HG03175 (cell line): Measurements from ENCODE around the gene SLC16A12.
"Not testable (repeated sequence)": the region's sequence is repeated elsewhere in the genome, so short reads cannot be mapped to it uniquely, and the experiment has no call there.

ENCODE experiments used
- ATAC-seq: cut with Tn5 transposase; IDR thresholded peaks from one replicate; pipeline ENCODE4 v1.9.1; 2021; ENCODE audit warnings: mild to moderate bottlenecking, moderate library complexity; ENCODE audit not compliant: unreplicated experiment

SLC16A12 gene

GRCh38 chr10:89426230-89426868 lies 109.0 kb downstream of the SLC16A12 start:
- ATAC-seq = peak; percentile 70

- ATAC-seq = no peak
These were observed 110.4 kb downstream of the SLC16A12 start for GRCh38 chr10:89425000-89425399.

- ATAC-seq = no peak
These were observed 114.3 kb downstream of the SLC16A12 start for GRCh38 chr10:89421018-89421476.

GRCh38 chr10:89419548-89419947 lies 115.8 kb downstream of the SLC16A12 start:
- ATAC-seq = no peak

GRCh38 chr10:89416465-89416864 lies 118.9 kb downstream of the SLC16A12 start:
- ATAC-seq = no peak

GRCh38 chr10:89414879-89415821 lies 120.2 kb downstream of the SLC16A12 start:
- peak; percentile 36 for ATAC-seq

GRCh38 chr10:89414146-89414878 lies 121.1 kb downstream of the SLC16A12 start, which contains the start of gene IFIT5:
IFIT5 (plus strand) TSS chr10:89414568; CDS start chr10:89414799, 231 bp downstream.
- ATAC-seq = peak; percentile 79

- no peak for ATAC-seq
These were observed 121.9 kb downstream of the SLC16A12 start for GRCh38 chr10:89413398-89413912.

GRCh38 chr10:89412276-89412675 lies 123.1 kb downstream of the SLC16A12 start:
- ATAC-seq = not testable (repeated sequence)

GRCh38 chr10:89411135-89411534 lies 124.3 kb downstream of the SLC16A12 start:
- ATAC-seq = not testable (repeated sequence)

GRCh38 chr10:89410551-89410950 lies 124.8 kb downstream of the SLC16A12 start:
- not testable (repeated sequence) for ATAC-seq

- ATAC-seq = not testable (repeated sequence)
These were observed 126.1 kb downstream of the SLC16A12 start for GRCh38 chr10:89409282-89409681.

- not testable (repeated sequence) for ATAC-seq
These were observed 127.6 kb downstream of the SLC16A12 start for GRCh38 chr10:89407792-89408191.

GRCh38 chr10:89406178-89406577 lies 129.2 kb downstream of the SLC16A12 start:
- not testable (repeated sequence) for ATAC-seq

- no peak for ATAC-seq
These were observed 131.0 kb downstream of the SLC16A12 start for GRCh38 chr10:89404104-89405047.

GRCh38 chr10:89403043-89403442 lies 132.4 kb downstream of the SLC16A12 start:
- ATAC-seq = no peak

GRCh38 chr10:89399956-89400355 lies 135.4 kb downstream of the SLC16A12 start:
- no peak for ATAC-seq

- ATAC-seq = no peak
These were observed 137.2 kb downstream of the SLC16A12 start for GRCh38 chr10:89398003-89398749.

- ATAC-seq = no peak
These were observed 140.3 kb downstream of the SLC16A12 start for GRCh38 chr10:89395141-89395540.
